ENCODE results near the gene ZBED1.
"Not testable (repeated sequence)": the region's sequence is repeated elsewhere in the genome, so short reads cannot be mapped to it uniquely, and the experiment has no call there.

Gene ZBED1

GRCh38 chrX:2517055-2517454 lies 16.3 kb upstream of the ZBED1 start:
- DNase-seq: no peak

DNA sequence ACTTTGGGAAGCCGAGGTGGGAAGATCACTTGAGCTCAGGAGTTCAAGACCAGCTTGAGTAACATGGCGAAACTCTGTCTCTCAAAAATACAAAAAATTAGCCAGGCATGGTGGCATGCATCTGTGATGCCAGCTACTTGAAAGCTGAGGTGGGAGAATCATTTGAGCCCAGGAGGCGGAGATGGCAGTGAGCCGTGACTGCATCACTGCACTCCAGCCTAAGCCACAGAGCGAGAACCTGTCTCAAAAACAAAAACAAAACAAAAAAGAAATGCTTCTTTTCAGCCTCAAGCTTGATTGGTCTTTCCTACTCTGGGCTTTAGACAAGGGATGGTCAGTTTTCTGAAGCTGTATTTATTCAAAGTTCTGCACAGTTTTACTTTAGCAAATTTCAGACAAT lies 15.8 kb upstream of the ZBED1 start:
- no peak for DNase-seq

- DNase-seq: no peak
Measured at GRCh38 chrX:2514131-2514530, 13.4 kb upstream of the ZBED1 start.

- DNase-seq: no peak
Measured at GRCh38 chrX:2513121-2513664, 12.4 kb upstream of the ZBED1 start.

DNA sequence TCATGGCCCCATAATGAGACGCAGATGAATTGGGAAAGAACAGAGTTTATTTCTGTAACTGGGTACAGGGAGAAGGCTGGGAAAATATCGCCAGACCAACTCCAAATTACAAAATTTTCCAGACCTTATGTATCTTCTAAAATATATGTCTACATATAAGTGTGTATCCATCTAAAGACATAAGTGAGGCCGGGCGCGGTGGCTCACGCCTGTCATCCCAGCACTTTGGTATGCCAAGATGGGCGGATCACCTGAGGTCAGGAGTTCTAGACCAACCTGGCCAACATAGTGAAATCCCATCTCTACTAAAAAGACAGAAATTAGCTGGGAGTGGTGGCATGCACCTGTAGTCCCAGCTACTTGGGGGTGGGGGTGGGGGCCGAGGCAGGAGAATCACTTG lies 11.7 kb upstream of the ZBED1 start:
- no peak for DNase-seq

DNA sequence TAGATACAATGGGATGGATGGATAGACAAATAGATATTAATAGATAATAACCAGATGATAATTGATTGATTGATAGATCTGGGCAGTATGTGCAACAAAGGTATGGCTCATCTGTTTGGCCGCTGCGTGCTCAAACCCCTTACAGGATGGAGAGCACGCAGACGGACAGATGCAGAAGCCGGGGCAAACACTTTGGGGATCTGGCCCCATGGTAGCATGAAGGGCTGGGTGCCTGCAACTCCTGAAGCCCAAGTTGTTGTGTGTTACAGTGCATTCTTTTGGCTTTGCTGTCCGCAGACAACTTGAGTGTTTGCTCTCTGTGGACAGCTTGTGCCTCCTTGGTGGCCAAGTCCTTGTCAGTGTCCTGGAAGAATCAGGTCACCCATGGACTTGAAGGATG lies 10.6 kb upstream of the ZBED1 start:
- DNase-seq: no peak

DNA sequence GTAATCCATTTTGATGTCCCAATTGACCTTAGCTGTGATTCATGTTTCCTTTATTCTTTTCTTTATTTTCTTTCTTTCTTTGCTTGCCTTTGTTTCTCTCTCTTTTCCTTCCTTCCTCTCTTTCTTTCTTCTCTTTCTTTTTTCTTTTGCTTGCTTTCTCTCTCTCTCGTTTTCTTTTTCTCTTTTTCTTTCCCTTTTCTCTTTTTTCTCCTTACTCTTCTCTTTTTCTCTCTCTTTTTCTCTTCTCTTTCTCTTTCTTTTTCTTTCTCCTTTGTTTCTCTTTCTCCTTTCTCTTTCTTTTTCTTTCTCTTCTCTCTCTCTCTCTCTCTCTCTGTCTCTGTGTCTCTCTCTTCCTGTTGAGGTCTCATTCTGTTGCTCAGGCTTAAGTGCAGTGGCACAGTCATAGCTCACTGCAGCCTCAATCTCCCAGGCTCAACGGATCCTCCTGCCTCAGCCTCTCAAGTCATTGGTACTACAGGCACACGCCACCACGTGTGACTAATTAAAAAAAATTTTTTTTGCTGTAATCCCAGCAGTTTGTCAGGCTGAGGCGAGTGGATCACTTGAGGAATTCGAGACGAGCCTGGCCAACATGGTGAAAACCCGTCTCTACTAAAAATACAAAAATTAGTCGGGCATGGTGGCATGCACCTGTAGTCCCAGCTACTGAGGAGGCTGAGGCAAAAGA lies 8.0 kb upstream of the ZBED1 start:
- DNase-seq: no peak

- DNase-seq: no peak
Measured at GRCh38 chrX:2507904-2508627, 7.3 kb upstream of the ZBED1 start.

- no peak for DNase-seq
Measured at GRCh38 chrX:2507196-2507595, 6.4 kb upstream of the ZBED1 start.

GRCh38 chrX:2505341-2505740 lies 4.6 kb upstream of the ZBED1 start:
- DNase-seq: not testable (repeated sequence)

- DNase-seq: no peak
Measured at GRCh38 chrX:2504706-2505332, 4.0 kb upstream of the ZBED1 start.

DNA sequence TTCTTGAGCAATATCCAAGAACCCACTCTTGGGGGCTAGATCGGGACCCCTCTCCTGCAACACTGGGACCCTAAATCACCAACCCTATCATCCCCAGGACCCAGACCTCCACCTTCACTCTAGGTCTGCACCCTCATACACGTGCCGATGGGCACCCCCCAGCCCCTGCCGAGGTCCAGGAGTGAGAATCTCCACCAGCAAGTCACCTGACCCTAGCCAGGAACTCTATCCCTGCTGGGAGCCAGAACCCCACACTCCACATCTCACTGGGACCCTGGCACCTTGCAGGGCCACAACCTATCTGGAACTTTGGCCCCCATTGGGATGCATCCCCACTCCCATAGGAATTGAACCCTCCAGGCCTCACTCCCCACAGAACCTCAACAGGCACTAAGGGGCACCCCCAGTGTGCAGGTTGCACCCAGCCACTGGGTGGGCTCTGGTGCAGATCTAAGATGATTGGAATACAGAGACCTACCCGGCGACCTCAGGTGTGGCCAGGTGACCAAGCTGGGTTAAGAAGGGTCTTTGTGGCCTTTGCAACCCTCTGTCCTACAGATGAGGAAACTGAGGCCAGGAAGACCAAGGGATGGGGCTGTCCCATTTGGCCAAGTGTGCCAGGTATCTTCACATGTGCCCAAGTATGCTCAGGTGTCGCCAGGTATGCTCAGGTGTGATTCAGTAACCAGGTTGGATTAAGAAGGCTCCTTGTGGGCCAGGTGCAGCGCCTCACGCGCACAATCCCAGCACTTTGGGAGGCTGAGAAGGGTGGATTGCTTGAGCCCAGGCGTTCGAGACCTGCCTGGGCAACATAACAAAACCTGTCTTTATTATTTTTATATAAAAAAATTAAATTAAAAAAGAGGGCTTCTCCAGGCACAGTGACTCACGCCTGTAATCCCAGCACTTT lies 3.1 kb upstream of the ZBED1 start:
- DNase-seq: no peak

- no peak for DNase-seq
Measured at GRCh38 chrX:2502668-2503519, 2.1 kb upstream of the ZBED1 start.

GRCh38 chrX:2502120-2502667 lies 1.4 kb upstream of the ZBED1 start:
- DNase-seq: no peak

GRCh38 chrX:2501559-2502102 lies 855 bp upstream of the ZBED1 start:
- DNase-seq: no peak

DNA sequence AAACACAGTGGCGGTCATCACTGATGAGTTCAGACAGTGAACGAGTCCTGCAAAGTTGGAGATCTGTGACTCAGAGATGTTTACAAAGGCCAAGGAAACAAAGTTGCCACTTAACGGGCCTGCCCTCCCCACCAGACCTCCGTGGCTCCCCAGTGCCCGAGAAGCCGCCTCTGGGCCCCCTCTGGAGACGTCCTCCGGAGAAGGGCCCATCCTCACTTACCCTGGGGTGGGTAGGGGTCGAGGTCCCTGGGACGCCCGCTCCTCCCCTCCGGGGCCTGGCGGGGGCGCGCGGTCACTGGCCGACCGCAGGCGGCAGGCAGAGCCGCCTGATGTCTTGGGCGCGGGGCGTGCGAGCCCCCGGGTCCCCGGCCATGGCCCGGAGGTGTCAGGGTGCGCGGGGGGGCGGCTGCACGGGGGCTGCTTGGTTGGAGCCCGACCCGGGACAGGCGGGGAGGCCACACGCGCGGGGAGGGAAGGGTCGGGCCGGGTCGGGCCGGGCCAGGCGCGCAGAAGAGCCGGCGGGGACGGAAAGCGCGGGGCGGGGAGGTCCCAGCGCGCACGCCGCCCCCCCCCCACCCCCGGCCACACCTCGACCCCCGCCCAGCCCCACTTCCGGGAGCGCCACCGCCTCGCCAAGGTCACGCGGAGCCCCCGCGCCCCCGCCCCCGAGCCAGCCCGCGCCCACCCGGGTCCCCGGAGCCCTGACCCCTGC lies 529 bp downstream of the ZBED1 start:
- DNase-seq: no peak

GRCh38 chrX:2499507-2499906 lies 1.3 kb downstream of the ZBED1 start:
- DNase-seq: no peak

DNA sequence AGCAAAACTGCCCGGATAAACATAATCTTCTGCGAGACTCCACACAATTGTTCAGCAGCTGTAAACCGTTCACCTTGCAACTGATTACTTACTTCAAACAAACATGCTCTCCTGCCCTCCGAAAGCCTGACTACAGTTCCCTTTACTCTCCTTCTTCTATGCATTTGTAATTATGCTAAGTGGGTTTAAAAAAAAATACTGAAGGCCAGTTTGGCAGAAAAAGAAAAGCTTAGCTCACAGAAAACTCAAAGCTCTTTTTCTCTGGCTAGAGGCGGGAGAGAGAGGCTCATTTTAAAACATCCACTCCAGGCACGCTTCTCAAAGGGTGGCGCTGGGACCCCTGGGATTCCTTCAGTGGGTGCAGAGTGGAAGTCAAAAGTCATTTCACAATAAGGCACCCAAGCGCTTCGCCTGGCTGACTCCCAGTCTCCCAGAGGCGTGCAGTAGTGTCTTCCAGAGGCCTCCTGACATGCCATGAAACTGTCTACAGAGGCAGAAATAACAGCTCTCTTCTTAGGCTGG lies 1.9 kb downstream of the ZBED1 start:
- no peak for DNase-seq

- DNase-seq: no peak
Measured at GRCh38 chrX:2497961-2498780, 2.6 kb downstream of the ZBED1 start.
